ENCODE data around the gene ZNF668. TPM values are rescaled to one million over a fixed set of nuclear protein-coding genes. Genes with fewer than 3 reads are reported as not detected.
A peak's percentile ranks its signal among the peaks of the same experiment; 100 is the strongest.

The ZNF668 gene
- total and polyA plus RNA-seq, 2 of the 8 experiments (the other 6 are each of a cell fraction or from before 2014, with no cell fraction given): 14.0 to 14.3 TPM

DNA sequence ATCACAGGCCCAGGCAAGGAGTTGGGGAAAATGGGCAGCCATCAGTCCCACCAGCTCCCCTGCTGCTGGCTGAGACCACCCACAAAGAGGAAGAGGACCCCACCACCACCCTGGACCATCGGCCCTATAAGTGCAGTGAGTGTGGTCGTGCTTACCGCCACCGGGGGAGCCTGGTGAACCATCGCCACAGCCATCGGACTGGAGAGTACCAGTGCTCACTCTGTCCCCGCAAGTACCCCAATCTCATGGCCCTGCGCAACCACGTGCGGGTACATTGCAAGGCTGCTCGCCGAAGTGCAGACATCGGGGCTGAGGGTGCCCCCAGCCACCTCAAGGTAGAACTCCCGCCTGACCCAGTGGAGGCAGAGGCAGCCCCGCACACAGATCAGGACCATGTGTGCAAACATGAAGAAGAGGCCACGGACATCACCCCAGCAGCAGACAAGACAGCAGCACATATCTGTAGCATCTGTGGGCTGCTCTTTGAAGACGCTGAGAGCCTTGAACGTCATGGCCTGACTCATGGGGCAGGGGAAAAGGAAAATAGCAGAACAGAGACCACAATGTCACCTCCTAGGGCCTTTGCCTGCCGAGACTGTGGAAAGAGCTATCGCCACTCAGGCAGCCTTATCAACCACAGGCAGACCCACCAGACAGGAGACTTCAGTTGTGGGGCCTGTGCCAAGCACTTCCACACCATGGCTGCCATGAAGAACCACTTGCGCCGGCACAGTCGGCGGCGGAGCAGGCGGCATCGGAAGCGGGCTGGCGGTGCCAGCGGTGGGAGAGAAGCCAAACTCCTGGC, 3.8 kb upstream of the ZNF668 start:
- H4K5ac ChIP-seq (ENCODE audit: insufficient read length, low read depth, low read length): no peak overlapping the region
- 0 out of 2 replicates have a peak, but pooled peaks cover 3% of the 10 kb centered on the region for H3K23me2 ChIP-seq (ENCODE audit: low read depth, low read length)
- peaks cover 9 to 30% of the 10 kb centered on the region in 2 experiments for H4K20me1 ChIP-seq (replicated peaks in 1 of 2; ENCODE audit: control insufficient read depth in 1 of 2, insufficient read depth in 2 of 2, low read length in 2 of 2)
- H2BK12ac ChIP-seq (ENCODE audit: low read depth, low read length): no peak overlapping the region
- H3K4me1 ChIP-seq (replicated peaks in 1 of 4; ENCODE audit: control insufficient read depth in 3 of 4, insufficient read depth in 4 of 4, low read length in 3 of 4): no peaks in the 10 kb centered on the region
- H3K9me3 ChIP-seq (ENCODE audit: insufficient read depth in 2 of 2, low read depth in 1 of 2, low read length in 1 of 2): no peaks in the 10 kb centered on the region
- H3K18ac ChIP-seq (ENCODE audit: extremely low read depth, low read length): no peak overlapping the region
- peaks cover 4% of the 10 kb centered on the region; the same call in 1 of the 2 replicates for H3K79me1 ChIP-seq (ENCODE audit: low read depth, low read length)
- peak overlapping the region; percentile 46; the same call in 1 of the 2 replicates for H4K8ac ChIP-seq (ENCODE audit: extremely low read depth, insufficient read depth, low read length)
- H3K23ac ChIP-seq (ENCODE audit: insufficient read length): no peak overlapping the region
- ChIA-PET CTCF (ENCODE audit: partially characterized antibody) (interaction anchor here (0.6 to 2.1 kb wide), 7 partner anchors 9 to 92 kb away, joined by 3 to 10 read pairs (median 3); no protein-coding TSS in a partner anchor), POLR2A (ENCODE audit: partially characterized antibody) (interaction anchor here (0.9 to 4.9 kb wide), 6 partner anchors 9 to 93 kb away, joined by 3 to 26 read pairs (median 4); partner anchors contain the start of genes HSD3B7 and VKORC1)
- H3K79me2 ChIP-seq (ENCODE audit: control insufficient read depth in 1 of 2, insufficient read depth in 2 of 2, low read length in 2 of 2): peaks cover 0 to 40% of the 10 kb centered on the region in 2 experiments; a peak in 2 of 4 replicates
- H3K56ac ChIP-seq (replicated peaks; ENCODE audit: insufficient read length, low read depth, low read length): no peak overlapping the region
- H3K4me2 ChIP-seq (ENCODE audit: insufficient read depth in 1 of 2, low read depth in 2 of 2, low read length in 2 of 2): no peak overlapping the region
- 93% methylated on average over 26 of the region's 30 CpGs; no CpG with 5 or more reads in 1 of the 2 experiments for WGBS, 2 experiments (ENCODE audit: extremely low coverage in 1 of 2, insufficient coverage in 1 of 2, insufficient read length in 1 of 2, insufficient replicate concordance in 2 of 2, low coverage in 1 of 2, low lambda C conversion rate in 2 of 2, missing lambda C conversion rate in 1 of 2)
- H4K91ac ChIP-seq (replicated peaks; ENCODE audit: insufficient read length, low read length): no peak overlapping the region
- H2AFZ ChIP-seq (ENCODE audit: low read length): no peak overlapping the region
- DNase-seq (ENCODE audit: low read depth in 1 of 2, low spot score in 2 of 2) (no peak), FAIRE-seq (no peak)
- H3K27ac ChIP-seq (ENCODE audit: low read depth, low read length): no peak overlapping the region
- H2AK5ac ChIP-seq (ENCODE audit: low read depth, low read length): no peak overlapping the region
- H3K36me3 ChIP-seq (ENCODE audit: control insufficient read depth in 2 of 4, insufficient read depth in 4 of 4, low read length in 3 of 4): peaks cover 5 to 48% (median 28%) of the 10 kb centered on the region in 4 experiments; a peak in 7 of 8 replicates
- no peak overlapping the region for H3K4ac ChIP-seq (replicated peaks; ENCODE audit: insufficient read length, low read depth, low read length)
- TF ChIP-seq CTCF (IDR thresholded peaks at IDR 0.05; ENCODE audit: control extremely low read depth in 1 of 3, insufficient read depth in 1 of 3, low read depth in 1 of 3, low read length in 3 of 3) (peak in 2 of 3 experiments; percentile 30 to 34; a peak in 2 of 4 replicates), SIX5 (IDR thresholded peaks at IDR 0.05; ENCODE audit: low read depth, low read length) (no peak)
- no peak overlapping the region for H2BK120ac ChIP-seq (replicated peaks; ENCODE audit: low read depth, low read length)
- no peaks in the 10 kb centered on the region for H3K27me3 ChIP-seq (replicated peaks in 1 of 4; ENCODE audit: control insufficient read depth in 3 of 4, extremely low read depth in 1 of 4, insufficient read depth in 3 of 4, low read length in 3 of 4)
- no peak overlapping the region for H2BK20ac ChIP-seq (ENCODE audit: low read length)
- no peak overlapping the region for H3K9ac ChIP-seq (replicated peaks in 1 of 4; ENCODE audit: extremely low read depth in 1 of 4, low read depth in 3 of 4, low read length in 3 of 4)
- no peak overlapping the region for H3K4me3 ChIP-seq (ENCODE audit: extremely low read depth in 1 of 4, insufficient read depth in 2 of 4, low read depth in 3 of 4, low read length in 4 of 4)
- H3K14ac ChIP-seq (ENCODE audit: insufficient read length): no peak overlapping the region
- H2BK5ac ChIP-seq (ENCODE audit: low read depth, low read length): no peak overlapping the region
- no peak overlapping the region for H2BK15ac ChIP-seq (ENCODE audit: low read length)
